ENCODE results near the gene GSTO1. TPM values are rescaled to one million over a fixed set of nuclear protein-coding genes. Genes with fewer than 3 reads are reported as not detected.

Gene GSTO1
- total RNA-seq, 1 donor from 2014 or later = 414 TPM

DNA sequence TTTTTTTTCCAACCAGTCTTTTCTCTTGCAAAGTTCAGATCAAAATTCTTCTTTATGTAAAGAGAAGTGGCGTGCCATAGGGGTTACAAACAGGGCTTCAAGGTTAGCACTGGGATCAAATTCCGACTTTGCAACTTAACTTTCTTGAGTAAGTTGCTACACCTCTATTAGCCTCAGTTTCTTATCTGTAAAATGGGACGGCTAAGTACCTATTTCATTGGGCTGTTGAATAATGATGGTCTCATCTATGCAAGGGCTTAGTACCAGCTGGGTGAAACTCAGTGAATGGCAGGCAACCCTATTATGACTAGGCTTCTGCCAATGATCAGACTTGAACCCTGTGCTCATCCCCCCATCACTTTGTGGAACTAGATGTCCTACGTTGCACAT is 49.7 kb downstream of the GSTO1 start:
- TF ChIP-seq, protein P1, sequence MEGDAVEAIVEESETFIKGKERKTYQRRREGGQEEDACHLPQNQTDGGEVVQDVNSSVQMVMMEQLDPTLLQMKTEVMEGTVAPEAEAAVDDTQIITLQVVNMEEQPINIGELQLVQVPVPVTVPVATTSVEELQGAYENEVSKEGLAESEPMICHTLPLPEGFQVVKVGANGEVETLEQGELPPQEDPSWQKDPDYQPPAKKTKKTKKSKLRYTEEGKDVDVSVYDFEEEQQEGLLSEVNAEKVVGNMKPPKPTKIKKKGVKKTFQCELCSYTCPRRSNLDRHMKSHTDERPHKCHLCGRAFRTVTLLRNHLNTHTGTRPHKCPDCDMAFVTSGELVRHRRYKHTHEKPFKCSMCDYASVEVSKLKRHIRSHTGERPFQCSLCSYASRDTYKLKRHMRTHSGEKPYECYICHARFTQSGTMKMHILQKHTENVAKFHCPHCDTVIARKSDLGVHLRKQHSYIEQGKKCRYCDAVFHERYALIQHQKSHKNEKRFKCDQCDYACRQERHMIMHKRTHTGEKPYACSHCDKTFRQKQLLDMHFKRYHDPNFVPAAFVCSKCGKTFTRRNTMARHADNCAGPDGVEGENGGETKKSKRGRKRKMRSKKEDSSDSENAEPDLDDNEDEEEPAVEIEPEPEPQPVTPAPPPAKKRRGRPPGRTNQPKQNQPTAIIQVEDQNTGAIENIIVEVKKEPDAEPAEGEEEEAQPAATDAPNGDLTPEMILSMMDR (IDR thresholded peaks at IDR 0.05; ENCODE audit: insufficient read depth, low read length, poor library complexity, severe bottlenecking) = no peak
- H3K4me3 ChIP-seq (ENCODE audit: low read depth, low read length) = no peak overlapping the region
- no peak for DNase-seq (ENCODE audit: low read depth)
- no peaks in the 10 kb centered on the region for H3K27me3 ChIP-seq (ENCODE audit: control insufficient read depth, insufficient read depth, low read length)
- H3K36me3 ChIP-seq (ENCODE audit: control insufficient read depth, insufficient read depth, low read length) = no peaks in the 10 kb centered on the region

DNA sequence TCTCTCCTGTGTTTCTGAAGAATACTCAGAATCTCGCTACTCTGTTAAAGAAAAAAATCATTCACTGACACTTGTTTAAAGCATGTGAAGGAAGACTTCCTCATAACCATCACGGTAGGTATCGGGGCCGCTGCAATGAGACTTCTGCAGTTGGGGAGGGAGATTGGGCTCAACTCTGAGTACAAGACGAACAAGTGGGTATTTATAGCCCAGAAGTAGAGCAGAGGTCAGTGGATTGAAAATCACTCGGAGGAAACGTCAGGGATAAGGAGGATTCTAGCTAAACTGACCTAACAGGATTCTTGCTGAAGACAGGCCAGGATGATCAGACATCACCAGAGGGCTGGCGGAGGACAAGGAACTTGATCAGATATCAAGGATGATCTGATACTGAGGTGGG is 50.2 kb downstream of the GSTO1 start:
- Histone ChIP-seq H3K27me3 (ENCODE audit: control insufficient read depth, insufficient read depth, low read length) (no peaks in the 10 kb centered on the region), H3K36me3 (ENCODE audit: control insufficient read depth, insufficient read depth, low read length) (no peaks in the 10 kb centered on the region), H3K4me3 (ENCODE audit: low read depth, low read length) (no peak overlapping the region)
- TF ChIP-seq, protein P1 (IDR thresholded peaks at IDR 0.05; ENCODE audit: insufficient read depth, low read length, poor library complexity, severe bottlenecking) = no peak
- no peak for DNase-seq (ENCODE audit: low read depth)

DNA sequence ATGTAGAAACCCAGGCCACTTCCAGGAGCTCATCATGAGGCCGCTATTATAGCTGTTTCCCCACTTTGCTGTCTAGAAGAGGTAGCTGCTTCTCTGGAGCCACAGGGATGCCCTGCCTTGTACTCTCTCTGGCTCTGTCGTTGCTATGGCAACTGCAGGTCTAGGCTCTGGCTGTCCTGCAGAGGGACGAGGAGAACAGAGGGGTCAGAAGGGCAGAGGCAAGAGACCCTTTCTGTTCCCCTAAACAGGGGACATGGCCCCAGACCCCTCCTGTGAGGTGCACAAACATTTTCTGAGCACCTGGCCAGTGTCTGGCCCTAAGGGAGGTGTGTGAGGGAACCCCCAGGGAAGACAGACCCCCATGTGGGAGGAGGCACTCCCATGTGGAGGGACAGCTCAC is 52.2 kb downstream of the GSTO1 start:
- Histone ChIP-seq H3K36me3 (ENCODE audit: control insufficient read depth, insufficient read depth, low read length) (no peaks in the 10 kb centered on the region), H3K4me3 (ENCODE audit: low read depth, low read length) (no peak overlapping the region), H3K27me3 (ENCODE audit: control insufficient read depth, insufficient read depth, low read length) (no peaks in the 10 kb centered on the region)
- TF ChIP-seq, protein P1 (IDR thresholded peaks at IDR 0.05; ENCODE audit: insufficient read depth, low read length, poor library complexity, severe bottlenecking) = no peak
- no peak for DNase-seq (ENCODE audit: low read depth)

DNA sequence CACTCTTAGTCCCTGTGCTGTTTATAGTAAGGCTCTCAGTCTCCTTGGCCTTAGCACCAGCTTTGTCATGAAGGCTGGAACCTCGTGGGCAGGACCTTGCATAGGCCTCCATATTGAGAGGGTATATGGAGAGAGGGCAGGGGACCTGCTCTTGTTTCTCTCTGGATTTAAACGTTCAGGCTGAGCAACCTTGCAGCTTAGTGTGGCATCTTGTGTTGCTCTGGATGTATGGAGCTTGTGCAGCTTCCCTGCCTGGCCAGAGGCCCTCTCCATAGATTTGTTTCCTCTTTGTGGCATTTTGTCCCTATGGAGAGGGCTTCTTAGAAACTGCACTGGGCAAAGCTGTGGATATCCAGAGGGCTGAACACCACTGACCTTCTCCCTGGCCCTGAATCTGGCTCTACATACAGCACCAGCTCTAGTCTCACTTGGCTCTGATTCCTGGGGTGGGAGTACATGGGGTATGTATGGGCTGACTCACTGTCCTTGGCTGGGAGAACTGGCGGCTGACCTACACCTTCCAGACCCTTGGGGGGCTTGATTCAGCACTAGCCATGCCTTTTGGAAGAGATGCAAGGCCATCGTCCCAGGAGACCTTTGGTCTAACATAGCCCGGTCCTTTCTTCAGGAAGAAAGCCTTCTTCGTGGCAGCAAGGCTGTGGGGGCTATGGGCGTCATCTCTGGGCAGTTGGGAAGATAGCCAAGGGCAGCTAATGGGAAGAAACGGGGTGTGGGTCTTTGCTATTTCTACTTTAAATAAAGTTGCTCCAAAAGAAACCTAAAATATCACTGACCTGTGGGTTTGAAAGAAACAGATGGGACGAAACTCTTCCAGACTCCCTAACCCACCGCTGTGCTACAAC is 53.1 kb downstream of the GSTO1 start:
- H3K27me3 ChIP-seq (ENCODE audit: control insufficient read depth, insufficient read depth, low read length) = no peaks in the 10 kb centered on the region
- no peak overlapping the region for H3K4me3 ChIP-seq (ENCODE audit: low read depth, low read length)
- DNase-seq (ENCODE audit: low read depth) = no peak
- H3K36me3 ChIP-seq (ENCODE audit: control insufficient read depth, insufficient read depth, low read length) = no peaks in the 10 kb centered on the region
- TF ChIP-seq, protein P1 (IDR thresholded peaks at IDR 0.05; ENCODE audit: insufficient read depth, low read length, poor library complexity, severe bottlenecking) = no peak

DNA sequence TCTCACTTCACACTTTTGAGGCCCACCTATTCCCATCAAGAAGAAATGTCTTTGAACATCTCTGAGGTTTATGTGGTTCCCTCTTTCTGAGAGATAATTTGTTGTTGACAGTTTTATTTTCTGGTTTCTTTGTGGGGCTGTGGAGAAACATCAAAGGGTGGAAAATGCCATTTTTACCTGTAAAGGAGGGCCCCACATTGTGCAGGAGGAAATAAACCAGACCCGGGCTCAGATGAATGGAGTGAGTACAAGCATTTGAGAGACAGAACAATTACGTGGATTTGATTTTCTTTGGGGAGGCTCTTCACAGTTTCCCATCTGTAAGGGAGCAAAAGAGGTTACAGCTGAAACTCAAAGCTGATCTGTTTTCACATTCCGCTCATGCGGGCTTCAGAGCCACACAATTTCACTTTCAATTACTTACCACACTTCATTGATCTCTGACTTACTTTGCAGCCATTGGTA is 53.8 kb downstream of the GSTO1 start:
- H3K4me3 ChIP-seq (ENCODE audit: low read depth, low read length) = no peak overlapping the region
- no peaks in the 10 kb centered on the region for H3K36me3 ChIP-seq (ENCODE audit: control insufficient read depth, insufficient read depth, low read length)
- TF ChIP-seq, protein P1 (IDR thresholded peaks at IDR 0.05; ENCODE audit: insufficient read depth, low read length, poor library complexity, severe bottlenecking) = no peak
- no peaks in the 10 kb centered on the region for H3K27me3 ChIP-seq (ENCODE audit: control insufficient read depth, insufficient read depth, low read length)
- no peak for DNase-seq (ENCODE audit: low read depth)

All from kidney epithelial cell (primary cell).